Endothelial cell of umbilical vein (primary cell): ENCODE results near the gene BRPF1. TPM values are rescaled to one million over a fixed set of nuclear protein-coding genes. Genes with fewer than 3 reads are reported as not detected.

Experiments
- BruUV-seq: library from RNA; stranded (reverse); fragments of 400-500 nt; replicated peaks from 2 replicates; lab custom pipeline; 2021; lab: Mats Ljungman, UMichigan
- CTCF ChIA-PET: fragments of 300-600, 350-600 bp; sonication (Branson Sonifier 250); formaldehyde crosslinking; loops from one replicate; lab custom pipeline; 2021; ENCODE audit warnings: antibody characterized with exemption, inconsistent platforms; lab: Charles Lee
- POLR2A ChIA-PET: fragments of 300-600, 350-600 bp; sonication (Branson Sonifier 250); formaldehyde crosslinking; loops from one replicate; lab custom pipeline; 2021; ENCODE audit warnings: antibody characterized with exemption, inconsistent platforms; lab: Charles Lee
- DNase-seq: peaks from one replicate; pipeline ENCODE4 v3.0.0-alpha.2; 2011; ENCODE audit warnings: low read depth, low spot score
- FAIRE-seq: peaks from 2 replicates; lab custom pipeline; 2011; peaks lifted over from hg19 to GRCh38; lab: Jason Lieb, UNC
- H2AFZ ChIP-seq: 2 replicates; pipeline ENCODE4 v1.6.0; 2012; ENCODE audit warnings: low read depth, low read length, control low read depth, inconsistent platforms
- H3K27ac ChIP-seq: 2 replicates; pipeline ENCODE4 v1.5.1; 2011; ENCODE audit warnings: low read depth, mild to moderate bottlenecking, control low read depth, low read length, moderate library complexity; ENCODE audit not compliant: insufficient read depth
- H3K27me3 ChIP-seq, 2 experiments: 2 replicates each; pipeline versions ENCODE4 v1.6.0 to v1.6.1; 2011; ENCODE audit warnings: low read length in 2 of 2, mixed read lengths in 1 of 2; ENCODE audit not compliant: control insufficient read depth in 2 of 2, insufficient read depth in 2 of 2
- H3K36me3 ChIP-seq, 2 experiments: 2 replicates in 1 of 2; 3 replicates in 1 of 2; pipeline ENCODE4 v1.5.1; 2011; ENCODE audit warnings: low read length in 2 of 2, mild to moderate bottlenecking in 1 of 2, moderate library complexity in 1 of 2; ENCODE audit not compliant: control insufficient read depth in 2 of 2, insufficient read depth in 2 of 2; ENCODE audit errors: extremely low read depth in 1 of 2
- H3K4me1 ChIP-seq: 3 replicates; pipeline ENCODE4 v1.5.1; 2011; ENCODE audit warnings: mild to moderate bottlenecking, low read length; ENCODE audit not compliant: control insufficient read depth, insufficient read depth; ENCODE audit errors: extremely low read depth
- H3K4me2 ChIP-seq: 2 replicates; pipeline ENCODE4 v1.6.1; 2011; ENCODE audit warnings: low read length, control low read depth, mixed read lengths; ENCODE audit not compliant: insufficient read depth
- H3K4me3 ChIP-seq, 3 experiments: fragments of 200-600 bp in 1 of 3; sonication (generic), shearing (Covaris generic) in 1 of 3; replicated peaks in 1 of 3; 2 replicates each; pipeline ENCODE4 v1.5.1; 2011 to 2016; ENCODE audit warnings: control low read depth in 3 of 3, low read length in 3 of 3, mild to moderate bottlenecking in 2 of 3, inconsistent platforms in 1 of 3, low read depth in 1 of 3, moderate library complexity in 1 of 3; ENCODE audit not compliant: insufficient read depth in 1 of 3
- H3K79me2 ChIP-seq: 2 replicates; pipeline ENCODE4 v1.6.0; 2012; ENCODE audit warnings: low read length, inconsistent platforms; ENCODE audit not compliant: control insufficient read depth, insufficient read depth
- H3K9ac ChIP-seq: replicated peaks from 2 replicates; pipeline ENCODE3; 2011; ENCODE audit warnings: low read length, control low read depth; ENCODE audit not compliant: insufficient read depth; ENCODE audit errors: extremely low read depth
- H3K9me1 ChIP-seq: replicated peaks from 3 replicates; pipeline ENCODE4 v1.6.0; 2011; ENCODE audit warnings: mild to moderate bottlenecking, low read length; ENCODE audit not compliant: control insufficient read depth, insufficient read depth; ENCODE audit errors: extremely low read depth
- H3K9me3 ChIP-seq: replicated peaks from 2 replicates; pipeline ENCODE4 v1.5.1; 2012; ENCODE audit warnings: low read length, inconsistent platforms; ENCODE audit not compliant: control insufficient read depth, insufficient read depth
- H4K20me1 ChIP-seq: replicated peaks from 2 replicates; pipeline ENCODE3; 2011; ENCODE audit warnings: mild to moderate bottlenecking, low read length; ENCODE audit not compliant: control insufficient read depth, insufficient read depth; ENCODE audit errors: extremely low read depth
- EZH2 ChIP-seq: IDR thresholded peaks from 2 replicates; pipeline ENCODE4 v1.6.1; 2012; ENCODE audit warnings: borderline replicate concordance, low read depth, mild to moderate bottlenecking, moderate library complexity, low read length, inconsistent platforms; ENCODE audit not compliant: severe bottlenecking
- FOS ChIP-seq: IDR thresholded peaks from 2 replicates; pipeline ENCODE4 v1.6.1; 2011; ENCODE audit warnings: mild to moderate bottlenecking, low read length, moderate library complexity, borderline replicate concordance; ENCODE audit not compliant: insufficient read depth
- GATA2 ChIP-seq: IDR thresholded peaks from 2 replicates; pipeline ENCODE4 v1.7.0; 2011; ENCODE audit warnings: low read depth, mild to moderate bottlenecking, moderate library complexity, mixed read lengths, low read length; ENCODE audit not compliant: insufficient read length, insufficient read depth
- POLR2A ChIP-seq: IDR thresholded peaks from 2 replicates; pipeline ENCODE4 v1.6.1; 2012; ENCODE audit warnings: low read depth, mild to moderate bottlenecking, control low read depth, low read length
- POLR2AphosphoS5 ChIP-seq: IDR thresholded peaks from 2 replicates; pipeline ENCODE4 v1.6.1; 2012; ENCODE audit warnings: low read depth, mild to moderate bottlenecking, control low read depth, low read length, moderate library complexity; ENCODE audit not compliant: insufficient read depth
- dilution Hi-C: fragments of 300-500 bp; cut with MboI; formaldehyde crosslinking; loops from one replicate; pipeline ENCODE4 v1.15.0; 2019; ENCODE audit warnings: low sequenced_read_pairs; ENCODE audit not compliant: extremely low pct_ligation_motif_present
- intact Hi-C: fragments of 100-400 bp; cut with micrococcal nuclease; formaldehyde crosslinking; loops from one replicate; pipeline ENCODE4 v1.10.0; 2022
- polyA plus RNA-seq, 4 experiments: library from polyadenylated mRNA; depleted of rRNA in 3 of 4; stranded (reverse) in 3 of 4; unstranded in 1 of 4; fragments of >200 nt; gene quantifications; 2 replicates each; pipeline versions ENCODE4 v1.2.1 to v1.2.3, GENCODE V29; 2011 to 2012; ENCODE audit warnings: missing spikeins in 1 of 4
- total RNA-seq: library from RNA; stranded (reverse); gene quantifications from 2 replicates; pipeline ENCODE4 v1.2.3, GENCODE V29; 2021
- TF ChIP-seq, protein P1 (sequence below): IDR thresholded peaks from 2 replicates; pipeline ENCODE4 v1.6.1; 2011; ENCODE audit not compliant: insufficient read depth, insufficient read length
- TF ChIP-seq, protein P2 (sequence below), 2 donors: IDR thresholded peaks; 1 replicate in 1 of 2; 2 replicates in 1 of 2; pipeline ENCODE4 v1.5.1; 2011; ENCODE audit warnings: low read length in 2 of 2, mild to moderate bottlenecking in 2 of 2, moderate library complexity in 2 of 2, control low read depth in 1 of 2, inconsistent platforms in 1 of 2, low read depth in 1 of 2; ENCODE audit not compliant: insufficient read depth in 1 of 2; ENCODE audit errors: extremely low read depth in 1 of 2

The BRPF1 gene
- total and polyA plus RNA-seq, 2 donors (not counting 3 experiments of a cell fraction or from before 2014, with no cell fraction given), result 12.5 to 26.2 TPM

DNA sequence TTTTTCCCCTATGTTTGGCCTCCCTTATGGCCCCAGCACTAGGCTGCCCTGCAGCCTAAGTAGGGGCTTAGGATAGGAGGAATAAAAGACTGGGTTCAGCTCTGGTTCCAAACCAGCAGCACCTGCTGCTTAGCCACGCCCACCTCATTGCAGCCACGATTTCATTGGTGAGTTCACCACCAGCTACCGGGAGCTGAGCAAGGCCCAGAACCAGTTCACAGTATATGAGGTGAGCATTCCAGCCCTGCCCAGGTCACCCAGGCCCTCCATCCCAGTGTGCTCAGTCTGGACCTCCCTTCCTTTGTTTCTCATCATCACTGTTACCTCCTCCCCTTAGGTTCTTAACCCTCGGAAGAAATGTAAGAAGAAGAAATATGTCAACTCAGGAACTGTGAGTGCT, 16.4 kb upstream of the BRPF1 start:
- ChIA-PET CTCF (interaction anchor here (1.2 to 3.7 kb wide), 5 partner anchors 13 to 232 kb away, joined by 3 to 27 read pairs (median 15); partner anchors contain the start of gene BRPF1), POLR2A (no interaction called here)
- H3K79me2 ChIP-seq, result no peaks in the 10 kb centered on the region
- dilution Hi-C loops, result no loop called here
- no peaks in the 10 kb centered on the region for H4K20me1 ChIP-seq
- H3K36me3 ChIP-seq, result no peaks in the 10 kb centered on the region
- DNase-seq, result no peak
- H3K9me3 ChIP-seq, result no peaks in the 10 kb centered on the region
- intact Hi-C loops, result loop anchor here (1.0 to 5.0 kb wide), 3 partner anchors 77 to 217 kb away; partner anchors contain the start of genes ARPC4, CRELD1 and TADA3
- no peak overlapping the region for H2AFZ ChIP-seq
- H3K4me3 ChIP-seq, result no peak overlapping the region
- peaks cover 0 to 2% of the 10 kb centered on the region in 2 experiments for H3K27me3 ChIP-seq
- H3K4me1 ChIP-seq, result no peaks in the 10 kb centered on the region
- FAIRE-seq, result no peak
- no TSS peak for BruUV-seq
- no peak overlapping the region for H3K27ac ChIP-seq
- TF ChIP-seq EZH2 (no peak), GATA2 (no peak), FOS (no peak), POLR2AphosphoS5 (no peak), POLR2A (no peak)
- TF ChIP-seq, protein P1, sequence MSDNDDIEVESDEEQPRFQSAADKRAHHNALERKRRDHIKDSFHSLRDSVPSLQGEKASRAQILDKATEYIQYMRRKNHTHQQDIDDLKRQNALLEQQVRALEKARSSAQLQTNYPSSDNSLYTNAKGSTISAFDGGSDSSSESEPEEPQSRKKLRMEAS, result no peak
- TF ChIP-seq, protein P2, sequence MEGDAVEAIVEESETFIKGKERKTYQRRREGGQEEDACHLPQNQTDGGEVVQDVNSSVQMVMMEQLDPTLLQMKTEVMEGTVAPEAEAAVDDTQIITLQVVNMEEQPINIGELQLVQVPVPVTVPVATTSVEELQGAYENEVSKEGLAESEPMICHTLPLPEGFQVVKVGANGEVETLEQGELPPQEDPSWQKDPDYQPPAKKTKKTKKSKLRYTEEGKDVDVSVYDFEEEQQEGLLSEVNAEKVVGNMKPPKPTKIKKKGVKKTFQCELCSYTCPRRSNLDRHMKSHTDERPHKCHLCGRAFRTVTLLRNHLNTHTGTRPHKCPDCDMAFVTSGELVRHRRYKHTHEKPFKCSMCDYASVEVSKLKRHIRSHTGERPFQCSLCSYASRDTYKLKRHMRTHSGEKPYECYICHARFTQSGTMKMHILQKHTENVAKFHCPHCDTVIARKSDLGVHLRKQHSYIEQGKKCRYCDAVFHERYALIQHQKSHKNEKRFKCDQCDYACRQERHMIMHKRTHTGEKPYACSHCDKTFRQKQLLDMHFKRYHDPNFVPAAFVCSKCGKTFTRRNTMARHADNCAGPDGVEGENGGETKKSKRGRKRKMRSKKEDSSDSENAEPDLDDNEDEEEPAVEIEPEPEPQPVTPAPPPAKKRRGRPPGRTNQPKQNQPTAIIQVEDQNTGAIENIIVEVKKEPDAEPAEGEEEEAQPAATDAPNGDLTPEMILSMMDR (IDR thresholded peaks at IDR 0.05; ENCODE audit: extremely low read depth in 1 of 2, insufficient read depth in 1 of 2, low read depth in 1 of 2, low read length in 2 of 2), result no peak
- H3K9me1 ChIP-seq, result no peaks in the 10 kb centered on the region
- no peak overlapping the region for H3K9ac ChIP-seq
- H3K4me2 ChIP-seq, result no peak overlapping the region
